Frontal cortex (tissue), 4 donors: Measurements from ENCODE around the gene SRSF1. TPM values are rescaled to one million over a fixed set of nuclear protein-coding genes. Genes with fewer than 3 reads are reported as not detected.
A peak's percentile ranks its signal among the peaks of the same experiment; 100 is the strongest.

Experiments
- DNase-seq, 2 donors: peaks; one replicate each; pipeline ENCODE4 v3.0.0; 2012; ENCODE audit warnings: low spot score in 2 of 2
- FAIRE-seq: peaks from 2 replicates; lab custom pipeline; 2012; peaks lifted over from hg19 to GRCh38; lab: Jason Lieb, UNC
- total RNA-seq: library from RNA; depleted of rRNA; stranded (reverse); fragments of >200 nt; gene quantifications from one replicate; pipeline ENCODE4 v1.2.3, GENCODE V29; 2014
- donor health status: control.
- donor health status: control.
- donor health status: control.

Gene SRSF1
- total RNA-seq, 1 donor from 2014 or later: 373 TPM

DNA sequence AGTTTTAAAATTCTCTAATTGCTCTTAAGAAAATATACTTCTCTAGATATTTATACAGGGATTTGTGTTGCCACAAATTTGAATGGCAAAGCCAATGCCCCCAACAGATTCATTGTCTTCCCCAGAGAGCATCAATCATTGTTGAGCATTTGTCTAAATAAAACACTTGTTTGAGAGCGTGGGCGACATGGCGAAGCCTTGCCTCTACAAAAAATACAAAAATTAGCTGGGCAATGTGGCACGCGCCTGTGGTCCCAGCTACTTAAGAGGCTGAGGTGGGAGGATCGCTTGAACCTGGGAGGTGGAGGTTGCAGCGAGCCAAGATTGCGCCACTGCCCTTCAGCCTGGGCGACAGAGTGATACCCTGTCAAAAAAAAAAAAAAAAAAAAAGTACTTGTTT lies 13.4 kb upstream of the SRSF1 start:
- no peak for FAIRE-seq

DNA sequence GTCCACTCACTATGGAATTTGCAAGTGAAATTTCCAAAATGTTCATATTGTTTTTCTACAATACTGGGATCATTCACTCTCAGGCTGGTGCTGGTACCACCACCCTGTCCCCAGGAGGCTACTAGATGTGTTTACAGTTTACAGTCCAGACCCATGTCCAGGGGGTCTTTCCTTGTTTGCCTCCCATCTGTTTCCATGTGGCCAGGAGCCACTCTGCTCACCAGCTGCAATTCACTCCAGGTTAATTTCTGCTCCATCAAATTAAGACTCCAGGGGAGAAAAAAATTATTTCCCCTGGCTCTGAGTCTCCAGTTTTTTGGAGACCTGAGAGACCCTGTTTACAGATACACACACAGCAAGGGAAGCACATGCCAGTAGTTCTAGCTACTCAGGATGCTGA lies 12.5 kb upstream of the SRSF1 start:
- FAIRE-seq (no peak), DNase-seq (no peak)

More for the DNA sequence above, 13.4 kb upstream of the SRSF1 start:
- DNase-seq: no peak

GRCh38 chr17:58019039-58019438 lies 12.0 kb upstream of the SRSF1 start:
- no peak for FAIRE-seq
- no peak for DNase-seq

DNA sequence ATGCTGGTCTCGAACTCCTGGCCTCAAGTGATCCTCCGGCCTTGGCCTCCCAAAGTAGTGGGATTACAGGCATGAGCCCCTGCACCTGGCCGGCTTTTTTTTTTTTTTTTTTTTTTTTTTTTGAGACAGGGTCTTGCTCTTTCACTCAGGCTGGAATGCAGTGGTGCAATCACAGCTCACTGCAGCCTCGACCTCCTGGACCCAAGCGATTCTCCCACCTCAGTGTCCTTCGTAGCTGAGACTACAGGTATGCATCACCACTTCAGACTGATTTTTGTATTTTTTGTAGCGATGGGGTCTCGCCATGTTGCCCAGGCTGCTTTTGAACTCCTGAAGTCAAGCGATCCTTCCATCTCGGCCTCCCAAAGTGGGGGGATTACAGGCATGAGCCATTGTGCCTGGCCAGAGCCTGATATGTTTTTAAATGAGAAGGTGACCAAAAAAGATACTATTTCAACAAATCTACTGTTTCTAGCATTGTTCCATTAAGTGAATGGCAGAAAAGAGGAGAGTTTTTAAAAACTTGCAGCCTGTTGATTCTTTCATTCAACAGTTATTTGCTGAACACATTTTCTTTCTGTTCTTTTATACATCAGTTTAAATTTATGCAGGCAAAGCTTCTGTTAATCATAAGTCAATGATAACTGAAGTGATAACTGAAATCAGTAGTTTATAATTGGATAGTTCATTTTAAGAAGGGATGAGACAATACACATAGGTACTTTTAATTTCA lies 3.2 kb upstream of the SRSF1 start:
- FAIRE-seq (no peak), DNase-seq (no peak)

DNA sequence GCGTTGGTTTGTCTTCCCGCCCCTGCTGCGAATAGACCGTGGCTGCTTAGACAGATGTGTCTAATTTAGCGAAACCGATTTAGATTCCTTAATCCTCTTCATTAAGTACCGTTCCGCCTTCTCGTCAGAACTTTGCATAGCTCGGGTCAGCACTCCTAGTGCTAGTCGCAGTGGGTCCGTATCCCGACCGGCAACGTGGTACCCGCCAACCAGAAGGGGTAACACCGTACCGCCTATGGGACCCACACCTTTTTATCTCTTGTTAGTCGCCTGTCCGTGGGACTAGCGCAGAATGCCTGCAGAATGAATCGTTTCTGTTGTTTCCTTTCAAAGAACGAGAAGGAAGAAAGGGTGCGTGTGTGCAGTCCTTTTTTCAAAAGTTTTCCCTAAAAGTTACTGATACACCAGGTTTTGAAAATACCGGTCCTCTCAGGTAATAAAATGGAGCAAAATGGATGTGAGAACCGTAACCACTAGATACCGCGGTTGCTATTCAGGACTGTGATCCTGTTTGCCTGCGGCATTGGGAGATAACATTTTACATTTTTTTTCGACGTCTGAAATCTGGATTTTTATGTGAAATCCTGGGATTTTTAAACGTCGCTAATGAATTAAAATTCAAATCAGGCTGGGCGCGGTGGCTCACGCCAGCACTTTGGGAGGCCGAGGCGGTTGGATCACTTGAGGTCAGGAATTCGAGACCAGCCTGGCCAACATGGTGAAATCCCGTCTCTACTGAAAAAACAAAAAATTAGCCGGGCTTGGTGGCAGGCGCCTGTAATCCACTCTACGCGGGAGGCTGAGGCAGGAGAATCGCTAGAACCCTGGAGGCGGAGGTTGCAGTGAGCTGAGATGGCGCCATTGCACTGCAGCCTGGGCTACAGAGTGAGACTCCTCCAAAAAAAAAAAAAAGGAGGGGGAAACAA lies 998 bp upstream of the SRSF1 start:
- FAIRE-seq (no peak), DNase-seq (no peak)

DNA sequence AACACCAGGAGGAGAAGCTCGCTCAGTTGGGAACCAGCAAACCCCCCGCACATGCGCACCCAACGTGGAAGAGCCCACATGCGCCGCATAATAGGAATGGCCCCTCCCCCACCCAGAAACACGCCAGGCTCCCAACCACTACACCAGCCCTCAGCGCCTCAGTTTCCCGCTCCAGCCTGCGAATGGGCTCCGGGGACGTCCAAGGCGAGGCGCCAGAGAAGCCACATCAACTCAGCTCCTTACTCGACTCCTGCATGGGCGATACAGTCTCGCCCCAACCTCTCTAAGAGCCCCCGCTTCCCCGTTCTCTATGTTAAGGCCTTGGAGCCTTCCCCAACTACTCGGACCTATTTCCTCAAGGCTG lies 504 bp downstream of the SRSF1 start:
- no peak for FAIRE-seq

DNA sequence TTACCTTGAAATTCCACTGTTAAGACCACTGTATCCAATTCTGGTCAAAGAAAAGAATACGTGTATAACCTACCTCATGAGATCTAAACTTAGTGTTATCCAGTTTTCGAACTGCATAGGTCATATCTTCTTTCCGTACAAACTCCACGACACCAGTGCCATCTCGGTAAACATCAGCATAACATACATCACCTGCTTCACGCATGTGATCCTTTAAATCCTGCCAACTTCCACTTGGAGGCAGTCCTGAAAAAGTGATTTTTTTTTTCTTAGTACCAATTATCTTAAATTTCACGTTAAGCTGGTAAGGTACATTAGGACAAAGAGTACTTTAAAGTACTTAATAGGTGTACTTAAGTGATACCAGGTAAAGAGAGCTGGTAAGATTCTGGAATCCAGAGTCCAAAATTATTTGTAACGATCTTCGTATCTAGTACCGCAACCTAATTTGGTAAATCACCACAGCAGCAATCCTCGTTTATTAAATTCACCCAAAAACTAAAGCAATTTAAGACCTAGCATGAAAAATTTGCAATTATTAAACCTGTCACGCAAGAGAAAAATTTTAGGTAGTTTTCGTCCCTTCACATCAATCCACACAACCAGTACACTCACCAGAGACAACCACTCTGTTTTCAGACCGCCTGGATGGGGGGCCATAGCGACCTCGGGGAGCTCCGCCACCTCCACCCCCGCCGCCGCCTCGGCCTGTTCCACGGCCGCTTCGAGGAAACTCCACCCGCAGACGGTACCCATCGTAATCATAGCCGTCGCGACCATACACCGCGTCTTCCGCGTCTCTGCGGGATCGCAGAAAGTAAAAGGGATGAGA lies 1.1 kb downstream of the SRSF1 start:
- FAIRE-seq (no peak), DNase-seq (no peak)

More for the DNA sequence above, 504 bp downstream of the SRSF1 start:
- DNase-seq: peak in 1 of 2 donors; percentile 61

DNA sequence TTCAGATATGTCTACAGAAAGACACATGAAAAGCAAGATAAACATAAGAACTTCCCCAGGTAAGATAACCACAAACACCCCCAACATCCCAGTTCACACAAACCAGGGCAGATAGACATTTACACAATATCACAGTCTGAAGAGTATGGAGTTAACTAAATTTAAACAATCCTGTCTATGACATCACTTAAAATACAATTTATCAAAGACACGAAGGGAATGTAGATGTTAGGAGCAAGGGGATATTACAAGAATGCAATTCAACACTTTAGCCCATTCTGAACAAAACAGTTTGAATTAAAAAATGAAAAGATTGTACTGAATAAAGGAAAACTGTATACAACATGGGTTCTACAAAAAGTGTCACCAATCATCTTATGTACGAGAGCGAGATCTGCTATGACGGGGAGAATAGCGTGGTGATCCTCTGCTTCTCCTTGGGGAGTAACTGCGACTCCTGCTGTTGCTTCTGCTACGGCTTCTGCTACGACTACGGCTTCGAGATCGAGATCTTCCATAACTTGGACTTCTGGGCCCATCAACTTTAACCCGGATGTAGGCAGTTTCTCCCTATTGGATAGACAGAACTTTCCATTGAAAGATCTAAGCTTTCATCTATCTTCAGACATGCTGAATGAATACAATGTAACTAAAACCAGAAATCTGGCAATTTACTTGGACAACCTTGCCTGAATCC lies 1.9 kb downstream of the SRSF1 start:
- DNase-seq (no peak), FAIRE-seq (no peak)

- DNase-seq (no peak), FAIRE-seq (no peak)
Measured at GRCh38 chr17:58004060-58004459, 3.0 kb downstream of the SRSF1 start.

- FAIRE-seq: no peak
- no peak for DNase-seq
Measured at GRCh38 chr17:58002973-58003372, 4.1 kb downstream of the SRSF1 start.

DNA sequence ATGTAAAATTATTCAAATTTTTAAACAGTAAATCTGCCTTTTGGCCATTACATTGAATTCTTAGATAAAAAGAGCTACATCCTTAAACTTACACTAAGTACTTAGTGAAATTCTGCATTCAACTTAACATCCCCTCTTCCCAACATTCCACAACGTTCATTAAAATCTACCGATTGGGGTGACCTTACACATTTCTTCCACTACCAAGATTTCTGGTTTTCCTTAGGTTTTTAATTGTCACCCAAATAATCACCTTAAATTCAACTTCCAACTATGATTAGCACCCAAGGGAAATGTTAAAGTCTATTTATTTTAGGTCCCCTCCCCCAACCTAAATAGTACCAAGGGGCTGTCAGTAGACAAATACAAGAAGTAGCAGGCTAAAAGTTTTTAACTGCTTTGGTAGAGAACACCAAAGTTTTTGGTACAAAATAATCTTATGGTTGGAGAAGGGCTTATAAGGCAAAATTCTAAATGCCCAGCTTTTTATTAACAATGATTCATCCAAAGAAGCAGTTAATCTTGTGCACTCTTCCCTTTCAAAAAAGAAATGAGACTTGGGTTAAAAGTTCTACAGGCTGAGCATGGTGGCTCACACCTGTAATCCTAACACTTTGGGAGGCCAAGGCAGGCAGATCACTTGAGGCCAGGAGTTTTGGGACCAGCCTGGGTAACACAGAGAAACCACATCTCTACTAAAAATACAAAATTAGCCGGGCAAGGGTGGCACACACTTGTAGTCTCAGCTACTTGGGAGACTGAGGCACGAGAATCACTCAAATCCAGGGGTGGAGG lies 4.7 kb downstream of the SRSF1 start:
- FAIRE-seq: no peak
- no peak for DNase-seq

- no peak for FAIRE-seq
- DNase-seq: no peak
Measured at GRCh38 chr17:58001461-58002124, 5.5 kb downstream of the SRSF1 start.

- DNase-seq (peak in 1 of 2 donors; percentile 30), FAIRE-seq (no peak)
Measured at GRCh38 chr17:57999496-58000017, 7.5 kb downstream of the SRSF1 start.

DNA sequence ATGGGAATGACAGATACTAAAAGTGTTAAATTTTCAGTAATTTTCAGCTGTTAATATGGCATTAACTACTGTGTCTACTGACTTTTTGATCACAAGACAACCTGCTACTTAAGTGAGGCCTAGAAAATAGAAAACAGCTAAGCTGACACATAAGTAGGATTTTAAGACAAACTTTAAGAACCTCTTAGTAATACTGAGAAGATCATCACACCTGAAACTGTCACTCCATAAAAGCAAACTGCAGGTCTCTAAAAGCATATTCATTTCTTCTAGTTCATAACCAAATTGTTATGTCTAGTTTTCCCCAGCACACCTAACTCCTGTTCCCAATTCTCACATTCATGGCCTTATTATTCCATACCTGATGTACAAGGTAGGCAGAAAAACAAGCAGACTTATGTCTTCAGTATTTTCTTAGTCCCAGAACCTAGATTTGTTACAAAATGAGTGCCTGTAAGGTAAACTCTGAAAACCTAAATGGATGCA lies 8.0 kb downstream of the SRSF1 start:
- DNase-seq: no peak
- FAIRE-seq: no peak

GRCh38 chr17:57997085-57997809 lies 9.8 kb downstream of the SRSF1 start:
- no peak for DNase-seq
- no peak for FAIRE-seq

- FAIRE-seq (no peak), DNase-seq (peak; percentile 47 to 48)
Measured at GRCh38 chr17:57995076-57995956, 11.7 kb downstream of the SRSF1 start.
